DMS79 treated with DMSO at 0.1 percent for 48 hours (cell line): ENCODE results near the gene PIP5K1A.
"Not testable (repeated sequence)": the region's sequence is repeated elsewhere in the genome, so short reads cannot be mapped to it uniquely, and the experiment has no call there.

Experiments
- DNase-seq: peaks from one replicate; lab custom pipeline; 2025; lab: John Stamatoyannopoulos, UW

Gene PIP5K1A

GRCh38 chr1:151198254-151199127 lies at the start of gene PIP5K1A:
Gene PIP5K1A, plus strand, starts transcription at chr1:151198552. Its CDS starts 445 bp downstream, at chr1:151198997.
- peak; percentile 97 for DNase-seq

GRCh38 chr1:151156515-151156819 lies 41.9 kb upstream of the PIP5K1A start, which contains the start of gene TNFAIP8L2:
Gene TNFAIP8L2, plus strand, starts transcription at chr1:151156649. Its CDS starts 2,049 bp downstream, at chr1:151158698.
- no peak for DNase-seq

GRCh38 chr1:151157067-151157531 lies 41.3 kb upstream of the PIP5K1A start:
- no peak for DNase-seq

- no peak for DNase-seq
Measured at GRCh38 chr1:151158326-151158725, 40.0 kb upstream of the PIP5K1A start.

GRCh38 chr1:151158751-151159251 lies 39.6 kb upstream of the PIP5K1A start:
- DNase-seq = no peak

- DNase-seq = no peak
Measured at GRCh38 chr1:151159373-151159772, 39.0 kb upstream of the PIP5K1A start.

- DNase-seq = no peak
Measured at GRCh38 chr1:151164732-151165280, 33.5 kb upstream of the PIP5K1A start.

- peak; percentile 60 for DNase-seq
Measured at GRCh38 chr1:151165281-151165737, 33.0 kb upstream of the PIP5K1A start.

GRCh38 chr1:151165738-151166504 lies 32.4 kb upstream of the PIP5K1A start, which contains the start of the genes LYSMD1 and SCNM1:
Gene LYSMD1, minus strand, starts transcription at chr1:151165902. Its CDS starts 644 bp downstream, at chr1:151165258.
Gene SCNM1, plus strand, starts transcription at chr1:151166144. Its CDS starts 9 bp downstream, at chr1:151166153.
- DNase-seq = peak; percentile 99

GRCh38 chr1:151166505-151166956 lies 31.8 kb upstream of the PIP5K1A start:
- DNase-seq = no peak

- no peak for DNase-seq
Measured at GRCh38 chr1:151167116-151167515, 31.2 kb upstream of the PIP5K1A start.

GRCh38 chr1:151171190-151171589 lies 27.2 kb upstream of the PIP5K1A start:
- DNase-seq = no peak

- no peak for DNase-seq
Measured at GRCh38 chr1:151175041-151175741, 23.2 kb upstream of the PIP5K1A start.

GRCh38 chr1:151175863-151176262 lies 22.5 kb upstream of the PIP5K1A start, which contains the start of gene TMOD4:
Gene TMOD4, minus strand, starts transcription at chr1:151175981. Its CDS starts 1,106 bp downstream, at chr1:151174875.
- no peak for DNase-seq

GRCh38 chr1:151176514-151177045 lies 21.8 kb upstream of the PIP5K1A start:
- no peak for DNase-seq

- no peak for DNase-seq
Measured at GRCh38 chr1:151184211-151184610, 14.1 kb upstream of the PIP5K1A start.

GRCh38 chr1:151187205-151187604 lies 11.1 kb upstream of the PIP5K1A start:
- DNase-seq = no peak

GRCh38 chr1:151188667-151189066 lies 9.7 kb upstream of the PIP5K1A start:
- DNase-seq = not testable (repeated sequence)

GRCh38 chr1:151189637-151190445 lies 8.5 kb upstream of the PIP5K1A start, which contains the start of gene VPS72:
Gene VPS72, minus strand, starts transcription at chr1:151190197. Its CDS starts 76 bp downstream, at chr1:151190121.
- DNase-seq = peak; percentile 92

- DNase-seq = no peak
Measured at GRCh38 chr1:151192047-151192446, 6.3 kb upstream of the PIP5K1A start.
